ENCODE results near the gene CASS4.

DNA sequence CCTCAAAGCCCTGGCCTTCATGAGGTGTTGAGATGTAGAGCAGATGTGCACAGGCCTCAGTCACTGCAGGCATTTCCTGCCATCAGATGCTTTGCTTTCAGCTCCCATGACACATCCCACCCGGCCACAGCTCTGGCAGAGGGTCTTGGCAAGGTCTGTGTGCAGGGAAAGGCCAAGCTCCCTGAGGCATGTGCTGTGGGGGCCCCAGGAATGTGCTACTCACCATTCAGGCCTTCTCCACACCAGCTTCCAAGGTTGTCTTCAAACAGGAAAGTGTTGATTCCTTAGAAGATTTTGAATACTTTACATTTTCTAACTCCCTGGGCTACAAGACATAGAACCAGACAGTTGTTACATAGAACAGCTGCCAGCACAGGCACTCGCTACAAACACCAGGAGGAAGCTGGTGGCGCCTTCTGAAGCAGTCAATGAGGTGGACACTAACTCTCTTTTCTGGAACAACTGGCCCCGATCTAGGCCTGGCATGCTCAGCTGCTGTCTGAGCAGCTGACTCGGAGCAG is 27.8 kb downstream of the CASS4 start:
- no peak for TF ChIP-seq TAF1 (IDR thresholded peaks at IDR 0.05; ENCODE audit: low read depth)
- TF ChIP-seq, protein P1, sequence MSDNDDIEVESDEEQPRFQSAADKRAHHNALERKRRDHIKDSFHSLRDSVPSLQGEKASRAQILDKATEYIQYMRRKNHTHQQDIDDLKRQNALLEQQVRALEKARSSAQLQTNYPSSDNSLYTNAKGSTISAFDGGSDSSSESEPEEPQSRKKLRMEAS (IDR thresholded peaks at IDR 0.05) = no peak
- TF ChIP-seq TCF12 (IDR thresholded peaks at IDR 0.05; ENCODE audit: low read depth) = no peak
- no peak for TF ChIP-seq EP300 (IDR thresholded peaks at IDR 0.05; ENCODE audit: borderline replicate concordance)
- no peak for TF ChIP-seq RAD21 (IDR thresholded peaks at IDR 0.05; ENCODE audit: low read depth)
- TF ChIP-seq, protein P2, sequence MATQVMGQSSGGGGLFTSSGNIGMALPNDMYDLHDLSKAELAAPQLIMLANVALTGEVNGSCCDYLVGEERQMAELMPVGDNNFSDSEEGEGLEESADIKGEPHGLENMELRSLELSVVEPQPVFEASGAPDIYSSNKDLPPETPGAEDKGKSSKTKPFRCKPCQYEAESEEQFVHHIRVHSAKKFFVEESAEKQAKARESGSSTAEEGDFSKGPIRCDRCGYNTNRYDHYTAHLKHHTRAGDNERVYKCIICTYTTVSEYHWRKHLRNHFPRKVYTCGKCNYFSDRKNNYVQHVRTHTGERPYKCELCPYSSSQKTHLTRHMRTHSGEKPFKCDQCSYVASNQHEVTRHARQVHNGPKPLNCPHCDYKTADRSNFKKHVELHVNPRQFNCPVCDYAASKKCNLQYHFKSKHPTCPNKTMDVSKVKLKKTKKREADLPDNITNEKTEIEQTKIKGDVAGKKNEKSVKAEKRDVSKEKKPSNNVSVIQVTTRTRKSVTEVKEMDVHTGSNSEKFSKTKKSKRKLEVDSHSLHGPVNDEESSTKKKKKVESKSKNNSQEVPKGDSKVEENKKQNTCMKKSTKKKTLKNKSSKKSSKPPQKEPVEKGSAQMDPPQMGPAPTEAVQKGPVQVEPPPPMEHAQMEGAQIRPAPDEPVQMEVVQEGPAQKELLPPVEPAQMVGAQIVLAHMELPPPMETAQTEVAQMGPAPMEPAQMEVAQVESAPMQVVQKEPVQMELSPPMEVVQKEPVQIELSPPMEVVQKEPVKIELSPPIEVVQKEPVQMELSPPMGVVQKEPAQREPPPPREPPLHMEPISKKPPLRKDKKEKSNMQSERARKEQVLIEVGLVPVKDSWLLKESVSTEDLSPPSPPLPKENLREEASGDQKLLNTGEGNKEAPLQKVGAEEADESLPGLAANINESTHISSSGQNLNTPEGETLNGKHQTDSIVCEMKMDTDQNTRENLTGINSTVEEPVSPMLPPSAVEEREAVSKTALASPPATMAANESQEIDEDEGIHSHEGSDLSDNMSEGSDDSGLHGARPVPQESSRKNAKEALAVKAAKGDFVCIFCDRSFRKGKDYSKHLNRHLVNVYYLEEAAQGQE (IDR thresholded peaks at IDR 0.05; ENCODE audit: low read depth) = no peak
- no peak for TF ChIP-seq CEBPB (IDR thresholded peaks at IDR 0.05)
- TF ChIP-seq EGR1 (IDR thresholded peaks at IDR 0.05) = no peak
- TF ChIP-seq CREB1 (IDR thresholded peaks at IDR 0.05; ENCODE audit: low read depth) = no peak
- no peak for TF ChIP-seq ZBTB7A (IDR thresholded peaks at IDR 0.05; ENCODE audit: low read depth)
- no peak for TF ChIP-seq TEAD4 (IDR thresholded peaks at IDR 0.05)
- TF ChIP-seq YY1 (IDR thresholded peaks at IDR 0.05; ENCODE audit: low read depth) = no peak
